Stimulated activated CD8-positive, alpha-beta memory T cell treated with anti-CD3 and anti-CD28 coated beads, Interleukin-15, amount 100 ng/mL, for 48 hours (primary cell): ENCODE measurements around the gene BTC.
"Not testable (repeated sequence)": the region's sequence is repeated elsewhere in the genome, so short reads cannot be mapped to it uniquely, and the experiment has no call there.

Experiments used
- DNase-seq, 2 donors: peaks; one replicate each; pipeline ENCODE4 v3.0.0-alpha.2; 2020; ENCODE audit warnings: low read depth in 2 of 2

Gene BTC

DNA sequence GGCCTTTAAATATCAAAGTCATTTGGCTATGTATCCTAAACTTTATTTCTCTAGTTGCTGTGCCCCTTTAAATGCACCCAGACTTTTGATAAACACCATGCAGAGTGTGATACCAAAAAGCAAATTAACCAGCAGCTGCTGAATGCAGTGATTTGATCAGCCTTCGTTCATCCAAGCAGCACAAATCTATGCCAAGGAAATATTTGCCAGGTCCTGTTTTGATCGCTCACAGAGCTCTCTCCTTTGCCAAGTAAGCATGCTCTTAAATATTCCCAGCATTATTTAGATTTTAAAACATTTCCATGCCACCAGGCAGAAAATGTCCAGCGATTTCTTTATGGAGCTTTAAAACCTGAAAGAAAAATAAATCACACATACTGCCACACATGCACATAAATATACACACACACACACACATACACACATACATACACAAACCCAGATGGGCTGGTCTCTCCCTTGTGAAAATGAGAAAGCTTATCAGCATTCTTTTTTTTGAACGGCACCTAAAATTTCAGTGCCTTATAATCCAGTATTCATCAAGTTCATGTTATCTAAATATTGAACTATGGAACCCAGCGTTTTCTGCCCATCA is 35.7 kb downstream of the BTC start:
- DNase-seq: no peak

DNA sequence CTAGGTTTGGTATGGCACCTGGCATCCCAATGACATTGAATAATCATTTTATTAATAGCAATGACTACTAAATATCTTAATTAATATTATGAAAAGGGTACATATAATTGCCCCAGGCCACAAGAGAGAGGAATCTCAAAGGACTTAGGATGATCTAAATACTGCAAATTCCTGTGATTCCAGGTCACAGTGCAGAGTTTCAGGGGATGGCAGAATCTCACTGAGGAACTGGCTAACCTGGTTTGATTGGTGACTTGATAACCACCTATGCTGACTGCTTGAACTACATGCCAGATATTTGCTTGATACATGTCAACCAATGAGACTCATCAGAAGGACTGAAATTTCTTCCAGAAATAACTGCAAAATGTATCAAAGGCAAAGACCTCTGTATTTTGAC is 37.2 kb downstream of the BTC start:
- no peak for DNase-seq

DNA sequence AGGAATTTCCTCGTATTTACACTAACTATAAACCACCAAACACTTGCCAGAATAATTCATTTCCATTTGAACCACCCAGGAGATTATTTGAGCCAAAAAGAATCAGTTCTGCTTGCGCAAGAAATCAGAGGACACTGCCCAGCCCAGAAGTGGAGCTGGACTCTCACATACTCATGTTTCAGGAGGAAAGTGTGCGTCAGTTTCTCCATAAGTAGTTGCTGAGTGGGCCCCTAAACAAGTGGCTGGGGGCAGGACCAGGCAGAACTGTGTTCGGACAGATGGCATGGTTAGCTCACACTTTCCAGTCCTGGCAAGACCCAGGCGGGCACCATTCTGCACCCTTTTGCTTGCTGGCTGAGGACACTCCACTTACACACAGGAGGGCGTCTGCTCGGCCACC is 38.8 kb downstream of the BTC start:
- no peak for DNase-seq

DNA sequence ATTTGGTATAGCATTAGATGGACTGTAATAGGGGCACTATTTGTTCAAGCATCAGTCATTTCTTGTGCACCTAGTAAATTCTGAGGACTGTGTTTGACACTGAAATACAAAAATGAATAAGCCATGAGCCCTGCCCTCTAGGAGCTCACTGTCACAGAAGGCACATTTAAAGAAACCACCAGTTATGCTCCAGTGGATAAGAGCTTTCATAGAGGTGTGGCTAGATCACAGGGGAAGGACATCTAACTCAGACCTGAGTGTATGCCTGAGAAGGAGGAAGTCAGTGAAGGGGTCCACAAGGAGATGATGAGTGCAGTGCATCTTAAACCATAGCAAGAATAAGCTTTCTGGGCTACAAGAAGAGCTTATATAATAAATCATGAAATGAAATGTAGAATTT is 40.1 kb downstream of the BTC start:
- no peak for DNase-seq

DNA sequence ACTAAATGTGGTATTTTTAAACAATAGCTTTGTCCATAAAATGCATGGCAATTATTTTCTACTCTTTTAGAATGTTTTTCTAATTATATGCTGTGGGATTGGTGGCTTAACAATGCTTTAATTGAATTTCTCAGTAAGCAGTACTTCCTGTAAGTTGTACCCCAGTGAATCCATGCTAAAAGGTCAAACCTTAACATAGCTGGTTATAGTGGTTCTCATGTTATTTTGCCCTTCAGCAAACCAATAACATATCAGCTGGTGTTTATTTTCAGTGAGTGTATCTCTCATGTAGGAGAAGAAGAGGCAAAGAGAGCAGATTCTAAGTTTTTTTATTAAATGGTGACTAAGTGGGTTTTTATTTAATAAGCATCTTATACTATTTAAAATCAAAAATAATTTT is 41.5 kb downstream of the BTC start:
- no peak for DNase-seq

DNA sequence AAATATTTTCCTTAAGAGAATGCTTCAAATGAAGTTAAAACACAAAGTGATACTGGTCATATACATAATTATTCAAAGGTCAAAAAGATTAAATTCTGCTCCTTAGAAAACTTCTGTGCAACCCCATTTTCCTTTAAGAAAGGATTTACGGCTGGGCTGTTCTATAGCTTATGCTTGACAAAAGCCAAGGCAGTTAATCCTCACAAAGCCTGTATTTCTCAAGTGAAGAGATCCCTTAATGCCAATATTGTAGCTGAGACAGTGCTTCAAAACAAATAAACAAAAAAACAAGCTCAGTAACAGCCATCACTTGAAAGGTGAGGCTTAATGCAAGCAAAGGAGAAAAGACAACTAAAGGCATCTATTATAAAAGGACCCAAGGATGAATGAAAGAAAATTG is 42.5 kb downstream of the BTC start:
- DNase-seq: no peak

DNA sequence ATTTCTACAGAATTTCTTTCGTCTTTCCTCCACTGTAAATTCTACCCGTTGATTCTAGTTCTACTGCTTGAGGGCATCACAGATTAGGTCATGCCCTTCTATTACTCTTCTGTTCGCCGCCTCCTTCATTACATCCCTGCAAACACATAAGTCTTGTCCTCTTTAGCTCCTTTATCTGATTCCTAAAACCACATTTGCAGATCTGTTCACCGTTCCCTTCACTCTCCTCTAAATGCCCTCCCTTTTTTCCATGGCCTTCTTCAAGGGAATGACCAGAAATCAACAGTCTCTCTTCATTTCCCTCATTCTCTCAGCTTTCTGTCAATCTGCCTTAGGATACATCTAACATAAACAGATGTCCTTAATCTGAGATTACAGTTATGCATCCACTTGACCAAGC is 43.1 kb downstream of the BTC start:
- DNase-seq: no peak

DNA sequence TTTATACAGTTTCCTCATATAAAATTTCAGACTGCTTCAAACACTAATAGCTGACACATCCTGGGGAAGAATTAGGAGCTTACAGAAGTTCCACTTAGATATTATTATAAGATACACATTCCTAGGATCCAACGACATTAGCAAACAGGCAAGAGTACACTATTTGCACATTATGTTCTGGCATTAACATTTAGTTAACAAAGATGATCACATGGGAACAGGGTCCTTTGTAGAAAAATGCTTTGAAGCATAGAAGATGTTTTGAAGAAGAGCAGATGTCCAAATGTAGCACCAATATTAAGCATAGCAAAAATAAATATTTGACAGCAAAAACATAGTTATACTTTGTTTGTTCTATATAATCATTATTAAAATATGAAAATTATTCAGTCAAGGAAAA is 52.1 kb downstream of the BTC start:
- no peak for DNase-seq

DNA sequence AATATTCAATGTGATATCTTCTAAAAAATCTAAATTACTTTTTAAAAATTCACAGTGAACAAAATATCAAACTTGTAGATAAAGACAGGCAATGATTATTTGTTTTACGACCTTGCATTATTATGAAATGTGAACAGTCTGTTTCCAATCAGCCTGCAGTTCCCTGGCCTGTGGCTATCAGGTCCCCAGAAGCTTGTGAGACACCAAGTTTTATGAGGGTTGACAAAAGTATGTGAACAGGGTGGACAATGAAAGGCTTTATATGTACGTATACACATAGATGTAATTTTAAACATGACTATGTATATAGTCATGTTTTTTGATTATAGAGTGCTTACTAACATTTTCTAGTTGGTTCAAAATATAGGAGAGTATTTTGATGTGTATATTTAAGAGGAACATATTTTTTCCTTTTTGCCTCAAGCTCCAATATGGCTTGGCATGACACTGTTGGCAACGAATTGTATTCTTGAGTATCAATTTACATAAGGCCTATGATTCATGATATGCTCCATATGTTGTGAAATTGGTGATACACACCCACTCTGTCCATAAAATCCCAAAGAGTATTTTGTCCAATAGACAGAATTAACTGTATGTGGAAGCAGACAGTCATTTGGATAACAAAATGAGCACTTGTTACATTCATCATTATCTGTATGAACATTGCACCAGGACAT is 55.7 kb downstream of the BTC start:
- no peak for DNase-seq

DNA sequence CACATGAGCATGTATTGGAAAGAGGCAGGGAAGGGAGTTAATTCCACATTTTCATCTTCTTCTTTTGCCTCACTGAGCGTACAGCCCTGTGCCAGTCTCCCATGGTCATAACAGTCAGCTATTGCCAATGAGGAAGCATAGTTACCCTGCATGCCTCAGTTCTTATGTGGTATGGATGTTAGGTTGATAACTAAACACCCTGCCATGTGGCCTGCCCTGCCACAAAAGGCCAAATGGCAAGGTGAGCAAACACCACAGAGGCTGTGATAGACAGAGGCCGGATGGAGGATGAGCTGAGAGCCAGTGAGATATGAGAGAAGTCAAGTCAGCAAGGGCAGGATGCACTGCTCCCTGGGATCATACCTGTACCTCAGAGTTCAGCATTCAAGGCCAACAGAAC is 59.3 kb downstream of the BTC start:
- no peak for DNase-seq

DNA sequence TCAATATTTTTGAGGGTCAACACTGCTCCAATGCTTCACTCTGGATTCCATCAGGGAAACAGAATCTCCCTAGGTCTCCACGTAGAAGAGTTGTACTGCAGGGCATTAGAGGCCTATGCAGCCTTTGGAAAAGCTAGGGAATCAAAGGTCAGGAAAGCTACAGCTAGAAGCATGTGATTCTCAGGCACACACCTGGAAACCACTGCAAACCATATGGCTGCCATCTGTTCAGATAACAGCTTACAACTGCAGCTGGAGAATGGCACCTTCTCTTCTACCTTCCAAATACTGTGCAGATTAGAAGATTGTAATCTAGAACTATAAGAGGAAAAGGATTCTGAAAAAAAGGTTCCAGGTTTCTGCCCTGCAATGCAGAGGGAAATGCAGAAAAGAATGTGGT is 60.6 kb downstream of the BTC start:
- no peak for DNase-seq

DNA sequence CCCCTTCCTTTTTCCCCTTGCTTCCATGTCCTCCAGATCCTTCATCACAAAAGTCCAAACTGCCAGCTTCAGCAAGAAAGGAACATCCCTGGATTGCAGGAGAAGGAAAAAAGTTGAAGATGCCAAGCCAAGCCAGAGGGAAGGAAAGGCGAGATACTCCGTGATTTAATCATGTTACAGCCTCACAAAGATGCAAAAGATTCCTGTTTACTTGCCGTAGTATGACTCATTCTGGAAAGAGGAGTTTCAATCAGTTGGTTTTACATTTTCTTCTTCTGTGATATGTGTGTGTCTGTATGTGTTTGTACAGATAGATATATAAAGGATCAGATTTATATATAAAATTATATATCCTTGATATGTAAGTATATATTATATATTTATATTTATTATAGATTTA is 69.3 kb downstream of the BTC start:
- no peak for DNase-seq

DNA sequence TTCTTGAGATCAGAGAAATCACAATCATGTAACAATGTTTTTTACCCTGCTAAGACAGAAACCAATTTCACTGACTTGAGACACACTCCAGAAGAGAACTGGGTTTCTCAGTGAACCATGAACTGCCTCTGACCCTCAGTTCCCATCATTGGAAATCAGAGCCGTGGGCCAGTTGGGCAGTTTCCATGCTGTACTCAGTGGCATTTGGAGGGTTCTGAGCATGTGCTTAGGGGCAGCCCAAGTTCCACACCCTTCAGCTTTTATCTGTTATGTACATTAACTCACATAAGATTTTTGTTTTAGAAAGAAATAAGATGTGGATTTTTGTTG is 77.9 kb downstream of the BTC start:
- DNase-seq: no peak

DNA sequence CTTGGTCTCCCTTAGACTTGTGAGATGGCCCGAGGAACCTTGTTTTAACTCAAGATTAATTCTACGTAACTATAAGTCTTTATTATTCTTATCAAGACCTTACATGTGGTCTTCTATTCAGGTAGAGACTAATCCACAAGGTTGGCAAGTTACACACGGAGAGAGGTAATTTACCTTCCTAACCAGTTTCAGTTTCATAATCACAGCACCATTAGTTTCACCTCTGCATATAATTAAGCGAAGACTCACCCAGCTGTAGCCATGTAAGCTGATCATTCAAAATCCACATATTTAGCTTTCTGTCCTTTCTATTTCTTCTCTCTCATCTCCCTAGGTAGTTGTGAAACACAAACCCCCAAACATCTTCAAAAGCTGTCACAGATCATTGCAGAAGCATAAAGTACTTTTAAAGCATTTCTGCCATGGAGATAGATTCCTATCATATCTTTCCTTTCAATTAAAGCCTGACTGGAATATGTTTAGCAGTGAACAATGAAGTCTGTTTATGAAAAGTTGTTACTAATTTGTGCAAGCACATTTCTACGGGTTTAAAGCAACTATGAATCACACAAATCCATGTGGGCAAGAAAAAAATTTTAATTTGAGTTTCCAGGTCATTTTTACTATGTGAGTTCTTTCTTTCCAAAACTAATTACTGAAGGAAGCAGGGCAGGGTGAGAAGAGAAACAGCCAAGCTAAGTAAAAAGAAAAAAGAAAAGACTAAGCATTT is 78.5 kb downstream of the BTC start:
- DNase-seq: no peak

DNA sequence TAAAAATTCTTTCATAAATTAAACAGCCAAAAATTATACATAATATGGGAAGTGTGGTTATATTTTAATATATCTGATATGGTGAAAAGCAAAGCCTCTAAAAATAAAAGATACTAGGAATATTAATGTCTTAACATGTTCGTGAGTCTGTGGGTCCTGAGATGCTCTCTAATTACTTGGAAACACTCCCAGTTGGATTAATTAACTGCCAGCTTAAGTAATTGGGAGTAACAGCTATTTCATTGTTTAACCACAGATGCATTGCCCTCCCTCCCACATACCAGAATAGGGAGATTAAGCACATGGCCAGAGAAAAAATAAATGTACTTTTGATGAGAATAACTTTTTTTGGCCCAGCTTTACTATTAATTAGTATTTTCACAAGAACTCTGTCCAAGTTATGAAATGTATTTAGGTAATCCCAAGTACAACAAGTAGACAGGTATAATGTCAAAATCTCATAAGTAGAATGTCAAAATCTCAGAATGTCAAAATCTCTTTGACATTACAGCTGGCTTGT is 79.7 kb downstream of the BTC start:
- DNase-seq: no peak

DNA sequence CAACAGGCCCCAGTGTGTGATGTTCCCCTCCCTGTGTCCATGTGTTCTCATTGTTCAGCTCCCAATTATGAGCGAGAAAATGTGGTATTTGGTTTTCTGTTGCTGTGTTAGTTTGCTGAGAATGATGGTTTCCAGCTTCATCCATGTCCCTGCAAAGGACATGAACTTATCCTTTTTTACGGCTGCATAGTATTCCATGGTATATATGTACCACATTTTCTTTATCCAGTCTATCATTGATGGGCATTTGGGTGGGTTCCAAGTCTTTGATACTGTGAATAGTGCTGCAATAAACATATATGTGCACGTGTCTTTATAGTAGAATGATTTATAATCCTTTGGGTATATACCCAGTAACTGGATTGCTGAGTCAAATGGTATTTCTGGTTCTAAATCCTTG is 86.2 kb downstream of the BTC start:
- not testable (repeated sequence) for DNase-seq
